ENCODE data around the gene TIMELESS. TPM values are rescaled to one million over a fixed set of nuclear protein-coding genes. Genes with fewer than 3 reads are reported as not detected.

Gene TIMELESS
- total RNA-seq, 6 experiments from 2014 or later, result 8.0 to 10.8 (median 9.1) TPM

- Histone ChIP-seq H3K27me3 (no peaks in the 10 kb centered on the region), H3K4me3 (no peak overlapping the region), H3K36me3 (peaks cover 0 to 3% (median 1%) of the 10 kb centered on the region in 4 donors), H3K4me1 (no peaks in the 10 kb centered on the region), H3K27ac (no peak overlapping the region), H3K9me3 (no peaks in the 10 kb centered on the region)
- ATAC-seq, result peak; percentile 16 to 56 (median 26)
- no peak for DNase-seq
- TF ChIP-seq CTCF (IDR thresholded peaks at IDR 0.05) (no peak), POLR2A (IDR thresholded peaks at IDR 0.05) (no peak)
- 59% methylated on average over 5 of the region's 6 CpGs for WGBS (ENCODE audit: insufficient coverage, low coverage, low lambda C conversion rate, missing lambda C conversion rate)
- intact Hi-C loops (cut with DNase I), result no loop called here
These were observed 14.4 kb downstream of the TIMELESS start for GRCh38 chr12:56434828-56435227.

- no peak for TF ChIP-seq CTCF (IDR thresholded peaks at IDR 0.05)
- TF ChIP-seq POLR2A (IDR thresholded peaks at IDR 0.05), result no peak
- H3K9me3 ChIP-seq, result no peaks in the 10 kb centered on the region
- DNase-seq (no peak), ATAC-seq (no peak)
- H3K27ac ChIP-seq, result no peak overlapping the region
- H3K36me3 ChIP-seq, result peaks cover 0 to 6% (median 3%) of the 10 kb centered on the region in 4 donors
- H3K4me3 ChIP-seq, result no peak overlapping the region
- H3K27me3 ChIP-seq, result no peaks in the 10 kb centered on the region
- WGBS (ENCODE audit: insufficient coverage, low coverage, low lambda C conversion rate, missing lambda C conversion rate), result 96% methylated on average over 3 of the region's 3 CpGs
- H3K4me1 ChIP-seq, result no peaks in the 10 kb centered on the region
- intact Hi-C loops (cut with DNase I), result no loop called here
These were observed 17.4 kb downstream of the TIMELESS start for GRCh38 chr12:56431850-56432249.

GRCh38 chr12:56431288-56431687 lies 17.9 kb downstream of the TIMELESS start:
- H3K27ac ChIP-seq, result no peak overlapping the region
- no peak overlapping the region for H3K4me3 ChIP-seq
- H3K27me3 ChIP-seq, result no peaks in the 10 kb centered on the region
- WGBS (ENCODE audit: insufficient coverage, low coverage, low lambda C conversion rate, missing lambda C conversion rate), result 94% methylated on average over 11 of the region's 11 CpGs
- no peak for TF ChIP-seq POLR2A (IDR thresholded peaks at IDR 0.05)
- TF ChIP-seq CTCF (IDR thresholded peaks at IDR 0.05), result no peak
- intact Hi-C loops (cut with DNase I), result no loop called here
- H3K36me3 ChIP-seq, result peaks cover 0 to 6% (median 3%) of the 10 kb centered on the region in 4 donors
- peaks cover 0 to under 1% (median 0%) of the 10 kb centered on the region in 4 donors for H3K4me1 ChIP-seq
- no peak for ATAC-seq
- no peak for DNase-seq
- H3K9me3 ChIP-seq, result no peaks in the 10 kb centered on the region

- Histone ChIP-seq H3K27me3 (no peaks in the 10 kb centered on the region), H3K4me3 (no peak overlapping the region), H3K36me3 (peaks cover 0 to 6% (median 2%) of the 10 kb centered on the region in 4 donors), H3K9me3 (no peaks in the 10 kb centered on the region), H3K27ac (no peak overlapping the region), H3K4me1 (peaks cover 0 to 7% (median 0%) of the 10 kb centered on the region in 4 donors)
- DNase-seq (no peak), ATAC-seq (peak; percentile 57 to 88 (median 74))
- intact Hi-C loops (cut with DNase I), result no loop called here
- 20% methylated on average over 3 of the region's 3 CpGs for WGBS (ENCODE audit: insufficient coverage, low coverage, low lambda C conversion rate, missing lambda C conversion rate)
- TF ChIP-seq CTCF (IDR thresholded peaks at IDR 0.05) (no peak), POLR2A (IDR thresholded peaks at IDR 0.05) (no peak)
These were observed 23.2 kb downstream of the TIMELESS start for GRCh38 chr12:56425940-56426438.

Data from right lobe of liver (tissue), 6 donors.